SK-N-MC (cell line): ENCODE data around the gene C9.
"Not testable (repeated sequence)": the region's sequence is repeated elsewhere in the genome, so short reads cannot be mapped to it uniquely, and the experiment has no call there.

ENCODE experiments used
- DNase-seq: peaks from one replicate; pipeline ENCODE4 v3.0.0-alpha.2; 2011; ENCODE audit warnings: low read depth, low spot score
- H3K27ac ChIP-seq: fragments of 200-600 bp; sonication (generic); 2 replicates; pipeline ENCODE4 v1.5.1; 2016; ENCODE audit warnings: mixed run types
- H3K36me3 ChIP-seq: fragments of 200-600 bp; sonication (generic); 2 replicates; pipeline ENCODE4 v1.6.1; 2017; ENCODE audit warnings: antibody characterized with exemption, low read length, mixed read lengths; ENCODE audit not compliant: insufficient read depth
- H3K4me3 ChIP-seq: fragments of 200-600 bp; sonication (generic); 2 replicates; pipeline ENCODE4 v1.5.1; 2016
- H3K9ac ChIP-seq: fragments of 200-600 bp; sonication (generic); 2 replicates; pipeline ENCODE4 v1.8.0; 2017; ENCODE audit warnings: mixed run types, mixed read lengths; ENCODE audit not compliant: insufficient read length
- H3K9me3 ChIP-seq: fragments of 200-600 bp; sonication (generic); 2 replicates; pipeline ENCODE4 v1.6.1; 2017; ENCODE audit warnings: low read depth, mild to moderate bottlenecking, antibody characterized with exemption, low read length, moderate library complexity, mixed read lengths
- EZH2 ChIP-seq: fragments of 200-600 bp; sonication (generic); IDR thresholded peaks from one replicate; pipeline ENCODE4 v1.6.1; 2017; ENCODE audit warnings: antibody characterized with exemption
- FOXP2 ChIP-seq: optimal IDR thresholded peaks from 2 replicates; pipeline ENCODE3; 2011; ENCODE audit warnings: mild to moderate bottlenecking, moderate library complexity; ENCODE audit not compliant: insufficient read depth; ENCODE audit errors: extremely low read length, control extremely low read depth
- POLR2AphosphoS5 ChIP-seq: IDR thresholded peaks from 2 replicates; pipeline ENCODE4 v1.6.1; 2012; ENCODE audit warnings: mild to moderate bottlenecking, low read depth, low read length, borderline replicate concordance

The C9 gene

DNA sequence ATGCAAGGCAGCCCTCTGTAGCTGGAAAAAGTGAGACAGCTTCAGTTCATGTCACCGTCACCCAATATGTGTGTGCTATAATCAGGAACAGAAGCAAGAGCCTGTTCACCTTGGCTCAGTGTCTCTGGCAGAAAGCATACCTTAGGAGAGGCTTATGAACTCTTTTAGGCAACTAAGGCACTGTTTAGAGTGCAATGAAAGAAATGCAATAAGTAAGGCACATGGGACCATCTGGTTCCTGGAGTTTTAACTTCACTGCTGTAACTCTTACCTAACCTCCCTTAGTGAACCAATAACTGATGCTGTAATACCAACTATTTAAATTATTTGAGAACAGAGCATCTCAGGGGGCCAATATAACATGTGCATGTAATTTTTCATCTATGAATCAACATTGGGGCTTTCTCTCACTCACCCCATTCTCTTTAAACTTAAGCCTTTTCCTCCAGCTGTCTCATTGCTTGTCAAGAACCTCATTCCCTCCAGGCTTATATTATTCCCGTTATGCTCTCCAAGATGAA, 32.4 kb downstream of the C9 start:
- TF ChIP-seq POLR2AphosphoS5, result no peak
- TF ChIP-seq FOXP2, result no peak
- no peak for TF ChIP-seq EZH2
- no peaks in the 10 kb centered on the region for H3K9me3 ChIP-seq
- peak; percentile 16 for DNase-seq

DNA sequence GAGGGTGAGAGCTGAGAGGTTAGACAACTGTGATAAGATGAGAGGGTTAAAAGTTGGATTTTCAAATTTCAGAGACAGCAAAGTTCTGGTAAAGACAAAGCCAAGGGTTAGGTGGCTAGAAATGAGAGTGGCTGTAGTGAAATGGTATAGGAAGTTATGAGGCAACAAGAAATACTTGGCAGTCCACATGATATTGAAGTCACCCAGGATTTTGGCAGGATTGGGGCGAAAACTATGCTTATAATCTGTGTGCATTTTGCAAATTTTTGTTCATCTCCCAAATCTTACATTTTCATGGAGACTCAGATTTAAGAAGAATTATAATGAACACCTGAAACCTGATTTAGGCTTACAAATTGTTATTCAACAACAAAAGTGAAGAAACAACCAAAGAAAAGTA, 35.6 kb downstream of the C9 start:
- TF ChIP-seq POLR2AphosphoS5 (no peak), FOXP2 (no peak), EZH2 (no peak)
- Histone ChIP-seq H3K36me3 (no peaks in the 10 kb centered on the region), H3K4me3 (no peak overlapping the region), H3K27ac (no peak overlapping the region), H3K9ac (no peak overlapping the region), H3K9me3 (no peaks in the 10 kb centered on the region)
- DNase-seq, result no peak

More for the DNA sequence above, 32.4 kb downstream of the C9 start:
- H3K9ac ChIP-seq, result no peak overlapping the region
- H3K36me3 ChIP-seq, result no peaks in the 10 kb centered on the region
- H3K27ac ChIP-seq, result no peak overlapping the region
- no peak overlapping the region for H3K4me3 ChIP-seq

DNA sequence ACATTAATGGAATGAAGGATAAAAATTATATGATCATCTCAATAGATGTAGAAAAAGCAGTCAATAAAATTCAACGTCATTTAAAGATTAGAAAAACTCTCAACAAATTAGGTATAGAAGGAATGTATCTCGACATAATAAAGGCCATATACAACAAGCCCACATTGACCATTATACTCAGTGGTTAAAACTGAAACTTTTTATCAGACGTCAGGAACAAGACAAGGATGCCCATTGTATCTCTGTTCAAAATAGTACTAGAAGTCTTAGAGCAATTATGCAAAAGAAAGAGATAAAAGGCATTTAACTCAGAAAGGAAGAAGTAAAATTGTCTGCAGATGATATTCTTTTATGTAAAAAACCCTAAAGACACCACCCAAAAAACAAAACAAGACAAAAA, 40.8 kb downstream of the C9 start:
- Histone ChIP-seq H3K27ac (no peak overlapping the region), H3K36me3 (no peaks in the 10 kb centered on the region), H3K9ac (no peak overlapping the region), H3K4me3 (no peak overlapping the region), H3K9me3 (no peaks in the 10 kb centered on the region)
- no peak for TF ChIP-seq EZH2
- no peak for TF ChIP-seq POLR2AphosphoS5
- no peak for TF ChIP-seq FOXP2
- no peak for DNase-seq

DNA sequence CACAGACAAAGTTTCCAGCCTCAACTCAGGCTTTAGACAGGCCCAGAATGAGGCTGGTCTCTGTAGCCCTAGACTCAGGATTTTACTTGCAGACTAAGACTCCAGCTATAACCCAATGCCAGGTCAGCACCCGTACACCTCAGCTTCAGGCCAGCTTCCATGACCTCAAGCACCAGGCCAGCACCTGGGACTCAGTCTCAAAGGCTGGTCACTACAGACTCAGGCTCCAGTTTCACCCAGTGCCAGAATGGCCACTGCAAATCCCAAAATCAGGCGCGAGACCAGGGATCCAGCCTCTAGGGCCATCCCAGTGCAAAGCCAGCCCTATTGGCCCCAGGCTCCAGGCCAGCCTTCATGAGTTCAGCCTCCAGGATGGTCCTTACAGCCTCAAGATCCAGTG, 44.9 kb downstream of the C9 start:
- TF ChIP-seq EZH2 (no peak), FOXP2 (no peak), POLR2AphosphoS5 (no peak)
- H3K9ac ChIP-seq, result no peak overlapping the region
- DNase-seq, result no peak
- no peaks in the 10 kb centered on the region for H3K9me3 ChIP-seq
- H3K27ac ChIP-seq, result no peak overlapping the region
- H3K36me3 ChIP-seq, result no peaks in the 10 kb centered on the region
- no peak overlapping the region for H3K4me3 ChIP-seq

DNA sequence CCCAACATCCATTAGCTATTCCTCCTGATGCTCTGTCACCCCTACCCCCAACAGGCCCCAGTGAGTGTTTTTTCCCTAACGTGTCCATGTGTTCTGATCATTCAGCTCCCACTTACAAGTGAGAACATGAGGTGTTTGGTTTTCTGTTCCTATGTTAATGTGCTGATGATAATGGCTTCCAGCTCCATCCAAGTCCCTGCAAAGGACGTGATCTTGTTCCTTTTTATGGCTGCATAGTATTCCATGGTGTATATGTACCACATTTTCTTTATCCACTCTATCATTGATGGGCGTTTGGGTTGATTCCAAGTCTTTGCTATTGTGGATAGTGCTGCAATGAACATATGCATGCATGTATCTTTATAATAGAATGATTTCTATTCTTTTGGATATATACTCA, 47.8 kb downstream of the C9 start:
- not testable (repeated sequence) for DNase-seq, H3K36me3 ChIP-seq, H3K9ac ChIP-seq, H3K4me3 ChIP-seq, H3K27ac ChIP-seq, H3K9me3 ChIP-seq

DNA sequence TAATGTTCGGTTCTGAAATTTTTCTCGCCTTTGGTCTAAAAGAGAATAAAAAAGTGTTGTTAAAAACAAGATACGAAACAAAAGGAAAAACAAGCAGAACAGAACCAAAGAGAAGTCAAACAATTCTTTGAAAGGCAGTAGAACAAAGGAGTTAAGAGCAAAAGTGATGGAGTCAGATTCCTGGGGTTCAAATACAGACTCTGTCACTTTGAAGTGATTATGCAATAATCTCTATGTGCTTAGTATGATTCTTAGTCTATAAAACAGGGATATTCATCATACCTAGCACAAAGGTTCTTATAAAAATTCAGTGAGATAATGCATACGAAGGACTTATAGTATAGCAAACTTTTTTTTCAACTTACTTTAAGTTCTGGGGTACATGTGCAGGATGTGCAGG, 48.3 kb downstream of the C9 start:
- no peak for DNase-seq
- H3K36me3 ChIP-seq, result no peaks in the 10 kb centered on the region
- H3K4me3 ChIP-seq, result no peak overlapping the region
- no peak overlapping the region for H3K9ac ChIP-seq
- TF ChIP-seq FOXP2 (no peak), POLR2AphosphoS5 (no peak), EZH2 (no peak)
- H3K9me3 ChIP-seq, result no peaks in the 10 kb centered on the region
- H3K27ac ChIP-seq, result no peak overlapping the region

DNA sequence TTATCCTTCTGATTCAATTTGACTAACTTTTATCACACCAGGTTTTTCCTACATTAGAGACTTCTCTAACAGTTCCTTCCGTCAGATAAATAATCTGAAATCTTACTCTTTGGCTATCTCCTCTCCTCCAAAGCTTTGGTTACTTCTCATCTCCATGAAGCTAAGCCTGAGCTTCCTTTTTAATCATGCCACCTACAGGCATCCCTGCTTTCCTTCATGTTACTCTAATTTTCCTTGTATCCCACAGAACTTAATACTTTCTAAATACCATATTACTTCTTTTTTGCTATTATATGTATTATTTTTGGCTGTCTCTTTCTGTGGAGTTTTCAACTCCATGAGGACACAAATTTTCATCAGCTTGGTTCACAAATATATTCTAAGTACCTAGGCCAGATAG, 49.7 kb downstream of the C9 start:
- no peak for DNase-seq
- no peaks in the 10 kb centered on the region for H3K36me3 ChIP-seq
- no peak for TF ChIP-seq FOXP2
- no peak overlapping the region for H3K27ac ChIP-seq
- no peaks in the 10 kb centered on the region for H3K9me3 ChIP-seq
- H3K4me3 ChIP-seq, result no peak overlapping the region
- H3K9ac ChIP-seq, result no peak overlapping the region

DNA sequence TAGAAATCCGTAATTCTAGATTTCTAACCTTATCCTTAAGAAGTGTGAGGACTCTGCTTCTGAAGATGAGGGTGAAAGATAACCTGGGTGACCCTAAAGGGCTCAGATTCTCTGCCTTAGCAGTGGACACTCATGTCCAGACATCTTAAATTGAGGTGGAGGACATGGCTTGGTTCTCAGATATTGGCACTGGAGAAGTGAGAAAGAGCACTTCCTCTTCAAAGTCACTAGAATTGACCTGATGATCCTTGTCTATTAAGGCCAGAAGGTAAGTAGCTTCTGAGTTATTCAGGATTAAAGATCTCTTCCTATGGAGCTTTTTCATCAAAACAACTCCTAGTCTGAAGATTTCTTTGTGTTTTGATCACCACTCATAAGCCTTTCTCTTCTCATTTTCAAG, 54.8 kb downstream of the C9 start:
- Histone ChIP-seq H3K9me3 (no peaks in the 10 kb centered on the region), H3K36me3 (no peaks in the 10 kb centered on the region), H3K27ac (no peak overlapping the region), H3K9ac (no peak overlapping the region), H3K4me3 (no peak overlapping the region)
- no peak for DNase-seq
- no peak for TF ChIP-seq POLR2AphosphoS5
- TF ChIP-seq FOXP2, result no peak
- no peak for TF ChIP-seq EZH2

DNA sequence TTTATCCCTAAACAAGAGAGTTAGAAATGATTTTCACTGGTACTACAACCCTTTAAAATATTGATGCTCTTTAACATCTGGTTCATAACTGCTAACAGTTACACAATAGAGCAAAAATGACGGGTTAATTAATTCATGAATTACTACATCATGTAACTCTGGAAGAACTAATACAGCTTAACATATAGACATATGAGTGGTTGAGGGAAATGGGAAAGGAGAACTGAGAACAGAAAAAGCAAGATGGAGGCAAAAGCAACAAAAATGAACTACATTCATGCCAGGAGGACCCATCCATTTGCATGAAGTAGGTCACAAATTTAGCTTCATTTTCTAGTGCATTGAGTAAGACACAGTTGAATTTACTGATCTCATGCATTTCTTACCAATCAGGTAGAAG, 61.8 kb downstream of the C9 start:
- Histone ChIP-seq H3K9me3 (peaks cover 3% of the 10 kb centered on the region; the same call in 1 of the 2 replicates), H3K4me3 (no peak overlapping the region), H3K27ac (no peak overlapping the region), H3K36me3 (no peaks in the 10 kb centered on the region), H3K9ac (no peak overlapping the region)
- no peak for DNase-seq
- no peak for TF ChIP-seq POLR2AphosphoS5
- no peak for TF ChIP-seq EZH2
- TF ChIP-seq FOXP2, result no peak

DNA sequence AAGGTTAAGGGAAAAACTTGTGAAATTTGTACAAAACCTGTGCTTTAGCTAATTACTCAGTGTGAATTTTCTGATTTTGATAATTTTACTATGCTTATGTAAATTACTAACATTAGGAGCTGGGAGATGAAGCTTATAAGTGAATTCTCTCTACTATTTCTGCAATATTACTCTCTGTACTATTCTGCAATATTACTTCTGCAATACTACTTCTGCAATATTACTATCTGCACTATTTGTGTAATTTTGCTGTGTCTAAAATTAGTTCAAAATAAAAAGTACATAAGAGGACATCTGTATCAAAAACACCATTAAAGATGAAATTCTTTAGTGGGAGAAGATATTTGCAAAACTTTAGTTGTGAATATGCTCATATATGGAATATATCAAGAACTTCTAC, 62.9 kb downstream of the C9 start:
- H3K36me3 ChIP-seq, result no peaks in the 10 kb centered on the region
- DNase-seq, result no peak
- H3K9me3 ChIP-seq, result peaks cover 3% of the 10 kb centered on the region; the same call in 1 of the 2 replicates
- H3K27ac ChIP-seq, result no peak overlapping the region
- no peak overlapping the region for H3K9ac ChIP-seq
- TF ChIP-seq FOXP2, result no peak
- H3K4me3 ChIP-seq, result no peak overlapping the region
